ENCODE data around the gene SLC35B1. TPM values are rescaled to one million over a fixed set of nuclear protein-coding genes. Genes with fewer than 3 reads are reported as not detected.

Gene SLC35B1
- total and polyA plus RNA-seq, 4 donors = 40.2 to 90.7 (median 72.3) TPM

Other genes with a start within 250 kb of the SLC35B1 start
- 10 to 100 TPM; 39.2 to 40.7 TPM for gene NGFR, start 212.7 kb downstream of the SLC35B1 start, total RNA-seq
- 10 to 100 TPM; 43.3 to 54.0 TPM for gene NGFR, start 212.7 kb downstream of the SLC35B1 start, polyA plus RNA-seq (ENCODE audit: insufficient read length in 2 of 2)
- 1 to 10 TPM; 2.6 to 2.8 TPM for gene NXPH3, start 132.1 kb downstream of the SLC35B1 start, total RNA-seq
- gene NXPH3, start 132.1 kb downstream of the SLC35B1 start, polyA plus RNA-seq (ENCODE audit: insufficient read length in 2 of 2) = 1 to 10 TPM; 7.0 to 7.5 TPM
- gene SPOP, start 29.9 kb downstream of the SLC35B1 start, total RNA-seq = 100 to 1,000 TPM in 1 of 2 donors, 10 to 100 TPM in 1; 81.5 to 106 TPM
- gene SPOP, start 29.9 kb downstream of the SLC35B1 start, polyA plus RNA-seq (ENCODE audit: insufficient read length in 2 of 2) = 10 to 100 TPM; 70.3 to 75.4 TPM
- gene FAM117A, start 56.2 kb upstream of the SLC35B1 start, total RNA-seq = 1 to 10 TPM; 3.0 to 9.5 TPM
- 1 to 10 TPM; 5.8 to 6.8 TPM for gene FAM117A, start 56.2 kb upstream of the SLC35B1 start, polyA plus RNA-seq (ENCODE audit: insufficient read length in 2 of 2)
- 10 to 100 TPM; 54.9 to 58.6 TPM for gene KAT7, start 80.7 kb upstream of the SLC35B1 start, total RNA-seq
- 10 to 100 TPM; 53.0 to 53.4 TPM for gene KAT7, start 80.7 kb upstream of the SLC35B1 start, polyA plus RNA-seq (ENCODE audit: insufficient read length in 2 of 2)
- gene TAC4, start 140.1 kb upstream of the SLC35B1 start, total RNA-seq = not detected
- under 1 TPM in 1 of 2 donors, not detected in 1; 0.35 TPM for gene TAC4, start 140.1 kb upstream of the SLC35B1 start, polyA plus RNA-seq (ENCODE audit: insufficient read length in 2 of 2)

All from spinal cord (tissue), 4 donors.